NOMO-1 treated with dmso at 0.1 percent for 144 hours (cell line): ENCODE results near the gene CEBPZOS.
"Not testable (repeated sequence)": the region's sequence is repeated elsewhere in the genome, so short reads cannot be mapped to it uniquely, and the experiment has no call there.

Experiments used
- DNase-seq: peaks from one replicate; lab custom pipeline; 2025; ENCODE audit not compliant: unreplicated experiment; lab: John Stamatoyannopoulos, UW

The CEBPZOS gene

DNA sequence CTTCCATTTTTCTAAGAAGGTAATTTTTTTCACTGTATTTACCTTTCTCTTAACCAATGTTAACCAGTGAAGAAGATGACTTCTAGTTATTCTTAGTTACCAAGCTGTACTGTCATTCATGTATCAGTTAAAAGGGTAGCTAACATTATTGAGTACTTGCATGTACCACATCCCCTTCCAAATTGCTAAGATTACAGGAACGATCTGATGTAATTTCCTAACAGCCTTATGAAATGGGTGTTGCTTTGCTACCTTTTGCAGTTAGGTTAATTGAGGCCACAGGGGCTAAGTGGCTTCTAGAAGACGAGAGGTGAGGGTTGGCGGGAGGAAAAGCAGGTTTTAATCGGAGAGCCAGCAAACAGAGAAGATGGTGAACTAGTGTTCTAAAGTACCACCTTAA is 6.0 kb upstream of the CEBPZOS start:
- DNase-seq = peak; percentile 60

- no peak for DNase-seq
Observed at GRCh38 chr2:37191253-37191652, 5.0 kb upstream of the CEBPZOS start.

GRCh38 chr2:37191747-37192146 is 4.5 kb upstream of the CEBPZOS start:
- DNase-seq = no peak

GRCh38 chr2:37192551-37192950 is 3.7 kb upstream of the CEBPZOS start:
- no peak for DNase-seq

DNA sequence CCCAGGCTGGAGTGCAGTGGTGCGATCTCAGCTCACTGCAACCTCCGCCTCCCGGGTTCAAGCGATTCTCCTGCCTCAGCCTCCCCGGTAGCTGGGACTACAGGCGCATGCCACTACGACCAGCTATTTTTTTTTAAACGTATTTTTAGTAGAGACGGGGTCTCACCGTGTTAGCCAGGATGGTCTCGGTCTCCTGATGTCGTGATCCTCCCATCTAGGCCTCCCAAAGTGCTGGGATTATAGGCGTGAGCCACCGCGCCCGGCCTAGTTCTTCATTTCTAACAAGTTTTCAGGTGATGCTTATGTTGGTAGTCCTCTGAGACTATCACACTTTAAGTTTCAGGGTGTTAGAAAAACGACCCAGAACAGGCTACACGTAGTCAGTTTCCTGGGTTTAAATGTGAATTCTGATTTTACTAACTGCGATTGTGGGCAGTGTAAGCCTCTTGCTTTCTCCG is 405 bp upstream of the CEBPZOS start:
- not testable (repeated sequence) for DNase-seq

DNA sequence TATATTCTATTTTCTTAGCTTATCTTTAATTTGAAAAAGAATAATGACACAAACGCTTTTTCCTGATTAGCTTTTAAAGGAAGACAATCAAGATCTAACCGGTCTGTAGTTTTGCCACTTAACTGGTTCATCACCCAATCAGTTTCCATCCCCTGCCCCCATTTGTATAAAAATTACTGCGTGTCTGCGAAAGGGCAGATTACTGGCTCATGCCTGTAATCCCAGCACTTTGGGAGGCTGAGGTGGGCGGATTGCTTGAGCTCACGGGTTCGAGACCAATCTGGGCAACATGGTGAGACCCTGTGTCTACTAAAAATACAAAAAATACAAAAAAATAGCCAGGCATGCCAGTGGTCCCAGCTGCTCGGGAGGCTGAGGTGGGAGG is 2.4 kb downstream of the CEBPZOS start:
- DNase-seq = no peak

DNA sequence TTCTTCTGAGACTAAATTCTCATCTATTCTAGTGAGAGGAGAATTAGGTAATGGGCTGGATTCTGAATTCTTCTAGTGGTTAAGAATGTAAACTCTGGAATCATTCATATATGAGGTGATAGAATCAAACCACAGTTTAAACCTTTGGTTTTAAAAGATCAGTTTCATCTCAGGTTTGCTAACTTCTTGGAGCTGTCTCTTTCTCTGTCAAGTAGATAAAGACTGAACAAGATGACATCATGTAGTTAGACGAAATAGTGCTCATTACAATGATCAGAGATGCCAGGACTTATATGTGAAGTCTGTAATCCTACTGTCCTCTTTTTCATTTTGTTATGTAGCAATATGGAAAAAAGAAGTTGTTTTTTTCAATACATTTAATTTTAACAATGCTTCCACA is 4.9 kb downstream of the CEBPZOS start:
- no peak for DNase-seq

GRCh38 chr2:37201766-37202165 is 5.5 kb downstream of the CEBPZOS start:
- no peak for DNase-seq

DNA sequence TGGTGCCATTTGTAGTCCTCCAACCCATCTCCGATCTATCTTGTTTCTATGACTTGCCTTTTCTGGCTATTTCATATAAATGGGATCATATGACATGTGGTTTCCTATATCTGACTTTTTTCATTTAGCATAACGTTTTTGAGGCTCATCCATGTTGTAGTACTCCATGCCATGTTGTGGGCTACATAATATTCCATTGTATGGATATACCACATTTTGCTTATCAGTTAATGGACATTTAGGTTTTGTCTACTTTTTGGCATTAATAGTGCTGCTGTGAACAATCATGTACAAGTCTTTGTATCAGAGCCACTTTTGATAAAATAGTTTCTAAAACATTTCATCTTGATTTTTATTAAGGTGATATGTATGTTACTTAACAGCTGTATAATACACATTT is 7.4 kb downstream of the CEBPZOS start:
- DNase-seq = no peak

DNA sequence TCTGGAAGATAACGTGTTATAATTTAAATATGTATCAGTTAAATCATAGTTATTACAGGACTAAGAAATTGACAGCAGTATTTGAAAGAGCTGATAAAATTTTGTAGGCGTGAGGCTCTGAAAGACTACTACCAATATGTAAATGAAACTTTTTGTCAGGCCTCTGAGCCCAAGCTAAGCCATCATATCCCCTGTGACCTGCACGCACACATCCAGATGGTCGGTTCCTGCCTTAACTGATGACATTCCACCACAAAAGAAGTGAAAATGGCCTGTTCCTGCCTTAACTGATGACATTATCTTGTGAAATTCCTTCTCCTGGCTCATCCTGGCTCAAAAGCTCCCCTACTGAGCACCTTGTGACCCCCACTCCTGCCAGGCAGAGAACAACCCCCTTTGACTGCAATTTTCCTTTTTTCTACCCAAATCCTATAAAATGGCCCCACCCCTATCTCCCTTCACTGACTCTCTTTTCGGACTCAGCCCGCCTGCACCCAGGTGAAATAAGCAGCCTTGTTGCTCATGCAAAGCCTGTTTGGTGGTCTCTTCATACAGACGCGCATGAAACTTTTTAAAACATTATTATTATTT is 8.9 kb downstream of the CEBPZOS start:
- not testable (repeated sequence) for DNase-seq

DNA sequence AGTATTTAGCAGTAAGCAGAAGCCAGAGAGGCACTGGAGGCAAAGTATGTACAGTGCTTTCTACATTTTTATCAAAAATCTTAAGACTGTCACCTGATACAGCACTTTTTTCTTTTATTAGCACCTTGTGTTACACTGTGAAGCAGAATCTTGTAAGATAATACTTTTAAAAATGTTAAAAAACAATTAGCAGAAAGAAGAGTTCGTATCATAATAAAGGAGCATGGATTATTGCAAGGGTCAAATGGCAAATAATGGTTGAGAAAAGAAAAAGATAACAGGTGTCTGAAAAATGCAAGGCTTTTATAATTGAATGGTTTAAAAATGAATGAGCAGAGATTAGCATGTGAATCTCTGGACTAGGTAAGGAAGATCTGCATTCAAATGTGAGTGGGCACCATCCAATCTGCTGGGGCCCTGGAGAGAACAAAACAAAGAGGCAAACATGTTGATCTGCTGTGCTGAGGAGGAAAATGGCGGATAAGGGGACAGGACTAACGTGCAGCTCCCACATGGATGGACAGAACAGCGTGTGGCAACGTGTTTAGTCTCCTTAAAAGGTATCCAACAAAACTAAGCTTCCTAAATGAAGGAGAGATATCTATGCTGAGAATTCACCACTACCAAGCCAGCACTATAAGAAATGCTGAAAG is 9.5 kb downstream of the CEBPZOS start:
- DNase-seq = no peak

- not testable (repeated sequence) for DNase-seq
Observed at GRCh38 chr2:37206760-37207159, 10.5 kb downstream of the CEBPZOS start.

DNA sequence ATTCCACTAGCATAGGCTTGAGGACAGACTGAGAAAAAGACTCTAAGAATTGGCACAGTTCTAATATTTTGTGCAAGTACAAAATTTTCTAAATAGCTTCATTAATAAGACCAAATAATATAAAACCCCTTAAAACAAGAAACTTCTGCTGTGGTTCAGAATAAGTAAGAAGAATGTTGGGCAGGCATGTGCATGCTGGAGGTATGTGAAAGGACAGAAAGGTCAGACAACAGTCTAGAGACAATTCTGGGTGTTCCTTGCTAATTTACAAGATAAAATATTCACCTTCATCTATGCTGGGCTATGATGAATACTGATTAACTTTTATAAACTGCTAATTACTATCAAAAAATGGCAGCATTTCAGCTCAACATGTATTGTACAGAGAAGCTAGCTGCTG is 14.9 kb downstream of the CEBPZOS start:
- no peak for DNase-seq

DNA sequence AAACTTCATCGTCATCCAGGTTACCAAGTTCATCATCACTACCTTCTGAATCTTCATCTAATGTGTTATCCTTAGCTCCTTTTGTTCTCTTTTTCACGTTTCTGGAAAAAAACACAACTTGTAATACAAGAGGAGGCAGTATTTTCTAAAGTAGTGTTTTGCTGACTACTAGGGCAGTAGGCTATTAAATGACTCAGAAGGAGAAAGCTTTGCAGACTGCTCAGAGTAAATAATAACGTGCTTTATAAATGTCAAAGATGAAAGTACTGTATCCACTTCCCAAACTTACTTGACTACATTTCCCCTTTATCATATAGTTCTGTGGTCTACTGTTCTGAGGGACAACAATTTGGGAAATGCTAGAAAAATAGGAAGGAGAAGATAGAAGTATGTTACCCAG is 15.6 kb downstream of the CEBPZOS start:
- DNase-seq = no peak

GRCh38 chr2:37215250-37215649 is 19.0 kb downstream of the CEBPZOS start:
- no peak for DNase-seq

- DNase-seq = no peak
Observed at GRCh38 chr2:37219046-37219445, 22.8 kb downstream of the CEBPZOS start.

DNA sequence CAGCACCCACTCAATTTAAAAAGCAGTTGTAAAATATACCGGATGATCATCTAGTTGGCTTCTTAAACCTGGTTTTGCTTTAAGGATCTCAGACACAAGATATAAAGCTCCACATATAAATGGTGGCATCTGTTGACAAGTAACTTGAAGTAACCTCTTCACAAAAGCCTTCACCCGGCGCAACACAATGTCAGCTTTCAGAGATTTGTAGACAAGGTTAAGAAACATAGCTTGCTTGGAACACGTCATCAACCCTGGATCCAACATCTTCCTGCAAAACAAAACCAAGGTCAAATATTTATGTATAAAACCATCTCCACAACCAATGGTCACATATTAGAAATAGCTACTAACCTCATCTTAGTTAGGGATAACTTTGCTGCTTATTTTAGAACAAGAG is 26.8 kb downstream of the CEBPZOS start:
- DNase-seq = no peak

DNA sequence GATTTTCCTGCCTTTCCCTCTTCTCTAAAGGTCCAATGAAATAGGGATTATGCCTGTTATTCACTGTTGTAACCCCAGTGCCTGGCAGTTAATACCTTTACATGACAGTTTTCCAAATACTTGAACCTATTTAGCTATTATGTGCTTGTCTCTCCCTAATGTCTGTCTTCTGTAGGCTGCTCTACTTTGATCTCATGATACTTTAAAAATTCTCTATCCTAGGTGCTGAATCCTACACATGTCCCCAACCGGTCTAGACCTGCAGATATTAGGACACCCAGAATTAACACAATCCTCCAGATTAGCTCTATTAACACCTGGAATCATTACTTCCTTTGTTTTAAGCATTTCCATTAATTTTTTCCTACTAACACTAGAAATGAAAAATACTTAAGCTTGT is 27.8 kb downstream of the CEBPZOS start:
- no peak for DNase-seq

DNA sequence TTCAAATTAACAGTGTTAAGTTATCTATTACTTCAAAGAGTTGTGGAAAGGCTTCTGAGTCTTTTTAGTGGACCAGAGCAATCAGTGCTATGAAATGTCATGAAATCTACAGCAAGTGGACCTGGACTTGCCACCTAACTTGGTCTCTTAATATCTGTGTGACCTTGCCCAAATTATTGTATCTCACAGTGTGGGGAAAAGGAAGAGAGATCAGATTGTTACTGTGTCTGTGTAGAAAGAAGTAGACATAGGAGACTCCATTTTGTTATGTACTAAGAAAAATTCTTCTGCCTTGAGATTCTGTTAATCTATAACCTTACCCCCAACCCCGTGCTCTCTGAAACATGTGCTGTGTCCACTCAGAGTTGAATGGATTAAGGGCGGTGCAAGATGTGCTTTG is 28.8 kb downstream of the CEBPZOS start:
- DNase-seq = not testable (repeated sequence)

- no peak for DNase-seq
Observed at GRCh38 chr2:37226863-37227262, 30.6 kb downstream of the CEBPZOS start.

- DNase-seq = no peak
Observed at GRCh38 chr2:37228788-37229187, 32.5 kb downstream of the CEBPZOS start.

DNA sequence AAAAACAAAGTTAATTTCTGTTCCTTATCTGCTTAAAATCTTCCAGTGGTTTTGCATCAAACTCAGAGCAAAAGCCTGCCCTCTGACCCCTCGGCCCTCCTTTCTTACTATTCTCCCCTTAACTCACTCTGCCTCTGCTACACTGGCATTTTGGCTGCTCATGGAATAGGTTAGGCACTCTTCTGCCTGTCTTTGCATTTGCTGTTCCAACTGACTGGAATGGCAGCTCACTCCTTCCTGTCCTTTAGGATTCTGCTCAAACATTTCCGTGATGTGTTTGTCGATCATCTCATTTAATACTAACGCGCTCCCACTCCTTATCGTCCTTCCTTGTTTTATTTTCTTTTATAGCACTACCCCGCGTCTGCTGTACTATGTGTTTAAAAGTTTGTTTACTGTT is 34.3 kb downstream of the CEBPZOS start:
- DNase-seq = no peak
